ENCODE measurements around the gene MICB.

- TF ChIP-seq CTCF (optimal IDR thresholded peaks at IDR 0.05 in 1 of 3, IDR thresholded peaks at IDR 0.05 in 1 of 3, conservative IDR thresholded peaks at IDR 0.05 in 1 of 3; ENCODE audit: extremely low read depth in 1 of 3, insufficient read depth in 2 of 3, low read length in 3 of 3) (no peak), EZH2 (IDR thresholded peaks at IDR 0.05; ENCODE audit: low read length) (no peak)
These were observed 25.7 kb upstream of the MICB start for GRCh38 chr6:31472259-31472658.

Measured in keratinocyte (primary cell).